Kidney (tissue), 14 donors: ENCODE measurements around the gene PTPRF. TPM values are rescaled to one million over a fixed set of nuclear protein-coding genes. Genes with fewer than 3 reads are reported as not detected.

Source experiments
- DNase-seq, 5 donors: peaks; one replicate each; pipeline ENCODE4 v3.0.0-alpha.2; 2013 to 2020
- FAIRE-seq: peaks from 2 replicates; lab custom pipeline; 2012; peaks lifted over from hg19 to GRCh38; lab: Jason Lieb, UNC
- H3K27ac ChIP-seq, 2 donors: one replicate each; pipeline ENCODE4 v1.7.0; 2013; ENCODE audit warnings: low read depth in 2 of 2, low read length in 2 of 2, inconsistent platforms in 1 of 2
- H3K27me3 ChIP-seq: one replicate; pipeline ENCODE4 v1.7.1; 2013; ENCODE audit warnings: low read length, inconsistent platforms; ENCODE audit not compliant: control insufficient read depth, insufficient read depth
- H3K36me3 ChIP-seq, 3 donors: one replicate each; pipeline versions ENCODE4 v1.7.0 to v1.7.1; 2013; ENCODE audit warnings: low read length in 3 of 3, control low read depth in 1 of 3, inconsistent platforms in 1 of 3; ENCODE audit not compliant: insufficient read depth in 3 of 3, control insufficient read depth in 2 of 3
- H3K4me1 ChIP-seq, 3 donors: one replicate each; pipeline versions ENCODE4 v1.7.0 to v1.7.1; 2013; ENCODE audit warnings: low read length in 3 of 3, inconsistent platforms in 1 of 3, low read depth in 1 of 3; ENCODE audit not compliant: control insufficient read depth in 2 of 3, insufficient read depth in 2 of 3
- H3K4me3 ChIP-seq, 3 donors: one replicate each; pipeline versions ENCODE4 v1.7.0 to v1.8.1; 2013; ENCODE audit warnings: low read length in 3 of 3, control low read depth in 1 of 3, inconsistent platforms in 1 of 3
- H3K9ac ChIP-seq, 3 donors: one replicate each; pipeline versions ENCODE4 v1.7.0 to v1.7.1; 2013; ENCODE audit warnings: low read length in 3 of 3, control low read depth in 1 of 3, inconsistent platforms in 1 of 3
- H3K9me3 ChIP-seq, 3 donors: one replicate each; pipeline versions ENCODE4 v1.7.0 to v1.7.1; 2013; ENCODE audit warnings: low read length in 3 of 3, control low read depth in 1 of 3, inconsistent platforms in 1 of 3; ENCODE audit not compliant: control insufficient read depth in 2 of 3, insufficient read depth in 1 of 3
- intact Hi-C: fragments of 100-400 bp; cut with DNase I; formaldehyde crosslinking; loops from one replicate; pipeline ENCODE4 v1.11.1; 2022
- polyA plus RNA-seq: library from polyadenylated mRNA; stranded (reverse); fragments of 350-450 nt; fragmentation: Illumina TruSeq; extraction: RNeasy Lipid Tissue Mini Kit (QIAGEN cat#74804); gene quantifications from one replicate; pipeline ENCODE4 v1.2.3, GENCODE V29; 2014; ENCODE audit warnings: low read depth, low replicate concordance; ENCODE audit not compliant: insufficient read depth
- total RNA-seq: library from RNA; stranded (reverse); fragmentation: NEBNext Ultra II Directional; extraction: Animal tissue kit (Norgen Biotek cat#: 25700); gene quantifications from one replicate; pipeline ENCODE4 v1.2.1, GENCODE V29; 2021
- TF ChIP-seq, protein P1 (sequence below): IDR thresholded peaks from 3 replicates; pipeline ENCODE4 v1.5.1; 2012; ENCODE audit warnings: mild to moderate bottlenecking, moderate library complexity, borderline replicate concordance; ENCODE audit not compliant: insufficient read depth; ENCODE audit errors: extremely low read depth
- donor health status: control.
- donor health status: control.
- donor health status: control.
- donor health status: control.
- donor health status: control.
- donor health status: DM: yes; HTN: yes; CAD: no.
- donor health status: Normal renal cell carcinoma (clear cell type).

The PTPRF gene
- total and polyA plus RNA-seq, 2 donors from 2014 or later: 39.5 to 197 TPM

DNA sequence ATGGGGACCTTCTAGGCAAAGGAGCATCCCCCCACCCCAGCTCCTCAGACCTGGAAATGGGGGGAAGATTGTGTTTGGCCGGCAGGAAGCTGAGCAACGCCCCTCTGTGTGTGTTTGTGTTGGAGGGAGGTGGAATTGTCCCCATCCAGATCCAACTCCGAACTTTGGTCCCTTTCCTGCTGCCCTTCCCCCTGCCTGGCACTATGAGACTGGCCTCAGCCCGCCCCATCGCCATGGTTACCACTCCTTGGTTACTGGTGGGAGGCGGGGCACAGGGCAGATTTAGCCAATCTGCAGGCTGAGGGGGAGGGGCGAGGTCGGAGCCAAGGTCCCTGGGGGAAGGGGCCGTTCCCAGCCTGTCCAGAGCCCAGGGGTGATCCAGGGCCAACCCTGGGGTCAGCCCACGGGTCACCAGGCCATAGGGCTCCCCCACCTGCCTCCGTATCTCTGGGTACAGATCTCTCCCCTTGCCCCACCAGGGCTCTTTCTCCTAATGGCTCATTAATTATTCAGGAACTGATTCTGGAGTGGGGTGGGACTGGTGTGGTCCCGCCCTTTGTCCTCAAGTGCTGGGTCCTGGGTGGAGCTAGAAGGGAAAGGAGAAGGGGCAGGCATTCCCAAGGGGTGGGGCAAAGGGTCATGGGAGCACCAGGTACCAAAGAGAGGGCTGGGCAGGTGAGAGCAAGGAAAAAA lies 15.2 kb downstream of the PTPRF start:
- Histone ChIP-seq H3K4me3 (peak overlapping the region in 1 of 3 donors; percentile 6), H3K27ac (peak overlapping the region; percentile 83 to 91), H3K36me3 (no peaks in the 10 kb centered on the region), H3K27me3 (no peaks in the 10 kb centered on the region), H3K4me1 (peaks cover 0 to 53% (median 48%) of the 10 kb centered on the region in 3 donors), H3K9ac (no peak overlapping the region), H3K9me3 (no peaks in the 10 kb centered on the region)
- intact Hi-C loops: no loop called here
- TF ChIP-seq, protein P1, sequence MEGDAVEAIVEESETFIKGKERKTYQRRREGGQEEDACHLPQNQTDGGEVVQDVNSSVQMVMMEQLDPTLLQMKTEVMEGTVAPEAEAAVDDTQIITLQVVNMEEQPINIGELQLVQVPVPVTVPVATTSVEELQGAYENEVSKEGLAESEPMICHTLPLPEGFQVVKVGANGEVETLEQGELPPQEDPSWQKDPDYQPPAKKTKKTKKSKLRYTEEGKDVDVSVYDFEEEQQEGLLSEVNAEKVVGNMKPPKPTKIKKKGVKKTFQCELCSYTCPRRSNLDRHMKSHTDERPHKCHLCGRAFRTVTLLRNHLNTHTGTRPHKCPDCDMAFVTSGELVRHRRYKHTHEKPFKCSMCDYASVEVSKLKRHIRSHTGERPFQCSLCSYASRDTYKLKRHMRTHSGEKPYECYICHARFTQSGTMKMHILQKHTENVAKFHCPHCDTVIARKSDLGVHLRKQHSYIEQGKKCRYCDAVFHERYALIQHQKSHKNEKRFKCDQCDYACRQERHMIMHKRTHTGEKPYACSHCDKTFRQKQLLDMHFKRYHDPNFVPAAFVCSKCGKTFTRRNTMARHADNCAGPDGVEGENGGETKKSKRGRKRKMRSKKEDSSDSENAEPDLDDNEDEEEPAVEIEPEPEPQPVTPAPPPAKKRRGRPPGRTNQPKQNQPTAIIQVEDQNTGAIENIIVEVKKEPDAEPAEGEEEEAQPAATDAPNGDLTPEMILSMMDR: no peak
- no peak for FAIRE-seq
- DNase-seq: peak; percentile 94 to 97 (median 95)

DNA sequence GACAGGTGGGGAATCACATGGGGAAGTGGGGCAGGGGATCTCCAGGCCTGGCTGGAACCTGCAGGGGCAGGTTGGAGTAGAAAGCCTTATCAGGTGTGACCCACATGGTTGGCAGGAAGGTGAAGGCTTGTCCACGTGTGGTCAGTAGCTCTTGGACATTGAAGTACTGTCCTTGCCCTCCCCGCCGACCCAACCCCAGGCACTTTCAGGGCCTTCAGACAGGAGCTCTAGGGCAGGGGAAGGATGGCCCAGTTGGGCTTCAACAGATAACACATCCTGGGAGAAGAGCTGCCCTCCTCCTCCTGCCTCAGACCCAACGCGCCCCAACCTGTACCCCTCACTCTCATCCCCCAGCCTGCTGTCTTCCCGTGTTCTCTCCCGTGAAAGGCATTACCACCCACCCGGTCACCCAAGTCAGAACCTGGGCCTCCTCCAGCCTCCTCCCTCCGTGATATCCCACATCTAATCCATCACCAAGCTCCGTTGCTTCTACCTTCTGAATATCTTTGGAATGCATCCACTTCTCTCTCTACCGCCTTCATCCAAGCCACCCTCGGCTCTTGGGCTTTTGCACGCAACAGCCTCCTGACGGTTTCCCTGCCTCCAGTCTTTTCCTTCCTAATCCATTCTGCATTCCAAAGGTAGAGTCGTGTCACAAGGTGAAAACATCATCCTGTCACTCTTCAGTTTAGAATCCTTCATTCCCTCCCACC lies 15.9 kb downstream of the PTPRF start:
- no peak for DNase-seq
- H3K4me3 ChIP-seq: no peak overlapping the region
- peak overlapping the region; percentile 83 to 91 for H3K27ac ChIP-seq
- H3K9me3 ChIP-seq: no peaks in the 10 kb centered on the region
- TF ChIP-seq, protein P1: no peak
- no peak overlapping the region for H3K9ac ChIP-seq
- H3K4me1 ChIP-seq: peaks cover 0 to 60% (median 43%) of the 10 kb centered on the region in 3 donors
- no peaks in the 10 kb centered on the region for H3K36me3 ChIP-seq
- FAIRE-seq: no peak
- no peaks in the 10 kb centered on the region for H3K27me3 ChIP-seq
- intact Hi-C loops: no loop called here

DNA sequence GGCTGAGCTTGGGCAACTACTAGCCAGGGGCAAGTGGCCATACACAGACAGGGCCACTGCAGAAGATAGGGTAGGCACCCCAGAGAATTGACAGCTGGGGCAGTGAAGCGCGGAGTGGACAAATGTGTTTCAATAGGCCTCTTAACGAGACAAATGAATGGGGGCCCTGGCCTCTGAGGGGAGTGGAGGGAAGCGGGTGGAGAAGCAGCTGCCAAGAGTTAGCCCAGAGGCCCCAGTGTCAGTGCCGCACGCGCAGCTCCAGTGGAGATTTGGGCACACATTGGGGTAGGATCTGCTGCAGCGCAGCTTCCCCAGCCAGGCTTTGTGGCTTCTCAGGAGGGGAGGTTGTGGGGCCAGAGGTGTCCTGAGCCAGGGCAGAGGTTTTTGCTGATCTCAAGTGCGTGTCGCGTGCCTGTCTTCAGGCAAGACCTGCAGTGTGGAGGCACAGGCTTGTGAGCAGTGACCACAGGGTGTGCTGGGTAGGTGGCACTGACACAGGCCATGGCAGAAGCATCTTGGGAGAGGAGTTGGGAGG lies 16.9 kb downstream of the PTPRF start:
- DNase-seq: no peak
- Histone ChIP-seq H3K4me1 (peaks cover 0 to 57% (median 34%) of the 10 kb centered on the region in 3 donors), H3K27me3 (no peaks in the 10 kb centered on the region), H3K4me3 (no peak overlapping the region), H3K27ac (peak overlapping the region in 1 of 2 donors; percentile 25), H3K9me3 (no peaks in the 10 kb centered on the region), H3K36me3 (no peaks in the 10 kb centered on the region), H3K9ac (no peak overlapping the region)
- no peak for FAIRE-seq
- TF ChIP-seq, protein P1: no peak
- intact Hi-C loops: no loop called here
